Measurements from ENCODE around the gene ZNF692. TPM values are rescaled to one million over a fixed set of nuclear protein-coding genes. Genes with fewer than 3 reads are reported as not detected.

Gene ZNF692
- total RNA-seq, 1 experiment from 2014 or later: 48.5 TPM

GRCh38 chr1:248841702-248842395, 17.0 kb downstream of the ZNF692 start:
- peaks cover 1% of the 10 kb centered on the region for H3K36me3 ChIP-seq (ENCODE audit: control insufficient read depth, insufficient read depth, low read length)
- peaks cover 39% of the 10 kb centered on the region for H3K36me3 Mint-ChIP-seq (ENCODE audit: insufficient read depth, unreplicated experiment)
- no peak overlapping the region for H3K4me3 ChIP-seq (ENCODE audit: low read depth, low read length)
- no peaks in the 10 kb centered on the region for H3K9me3 ChIP-seq
- no peaks in the 10 kb centered on the region for H3K4me1 Mint-ChIP-seq (ENCODE audit: low read depth, unreplicated experiment)
- CTCF ChIA-PET: no interaction called here
- H3K27ac Mint-ChIP-seq (ENCODE audit: unreplicated experiment): no peak overlapping the region
- H3K9me3 Mint-ChIP-seq (ENCODE audit: unreplicated experiment): no peaks in the 10 kb centered on the region
- peak in 1 of 2 experiments; percentile 37 for DNase-seq
- no peaks in the 10 kb centered on the region for H3K4me1 ChIP-seq
- peak overlapping the region; percentile 12 for H3K4me3 Mint-ChIP-seq (ENCODE audit: unreplicated experiment)
- H3K27me3 Mint-ChIP-seq (ENCODE audit: insufficient read depth, unreplicated experiment): no peaks in the 10 kb centered on the region
- no TSS peak for BruUV-seq (replicated peaks)
- H3K27me3 ChIP-seq (replicated peaks; ENCODE audit: control insufficient read depth, insufficient read depth, low read length): no peaks in the 10 kb centered on the region
- intact Hi-C loops (cut with micrococcal nuclease; ENCODE audit: unreplicated experiment): no loop called here
- peak; percentile 30 to 38 for TF ChIP-seq CTCF (IDR thresholded peaks at IDR 0.05; ENCODE audit: insufficient read depth in 1 of 2, low read depth in 1 of 2, low read length in 1 of 2, severe bottlenecking in 1 of 2, unreplicated experiment in 1 of 2)
- POLR2A ChIA-PET: no interaction called here

- intact Hi-C loops (cut with micrococcal nuclease; ENCODE audit: unreplicated experiment): no loop called here
- no peaks in the 10 kb centered on the region for H3K27me3 Mint-ChIP-seq (ENCODE audit: insufficient read depth, unreplicated experiment)
- TF ChIP-seq CTCF (IDR thresholded peaks at IDR 0.05; ENCODE audit: insufficient read depth in 1 of 2, low read depth in 1 of 2, low read length in 1 of 2, severe bottlenecking in 1 of 2, unreplicated experiment in 1 of 2): no peak
- CTCF ChIA-PET: no interaction called here
- Histone ChIP-seq H3K4me1 (no peaks in the 10 kb centered on the region), H3K4me3 (ENCODE audit: low read depth, low read length) (no peak overlapping the region), H3K36me3 (ENCODE audit: control insufficient read depth, insufficient read depth, low read length) (peaks cover 1% of the 10 kb centered on the region), H3K27me3 (replicated peaks; ENCODE audit: control insufficient read depth, insufficient read depth, low read length) (no peaks in the 10 kb centered on the region), H3K9me3 (no peaks in the 10 kb centered on the region)
- H3K4me1 Mint-ChIP-seq (ENCODE audit: low read depth, unreplicated experiment): no peaks in the 10 kb centered on the region
- no peaks in the 10 kb centered on the region for H3K9me3 Mint-ChIP-seq (ENCODE audit: unreplicated experiment)
- peaks cover 30% of the 10 kb centered on the region for H3K36me3 Mint-ChIP-seq (ENCODE audit: insufficient read depth, unreplicated experiment)
- POLR2A ChIA-PET: no interaction called here
- no TSS peak for BruUV-seq (replicated peaks)
- DNase-seq: no peak
- peak overlapping the region; percentile 12 for H3K4me3 Mint-ChIP-seq (ENCODE audit: unreplicated experiment)
- H3K27ac Mint-ChIP-seq (ENCODE audit: unreplicated experiment): no peak overlapping the region
Measured at GRCh38 chr1:248840946-248841345, 17.9 kb downstream of the ZNF692 start.

- Histone ChIP-seq H3K4me1 (no peaks in the 10 kb centered on the region), H3K36me3 (ENCODE audit: control insufficient read depth, insufficient read depth, low read length) (peaks cover 1% of the 10 kb centered on the region; the same call in 1 of the 2 replicates), H3K9me3 (no peaks in the 10 kb centered on the region), H3K27me3 (replicated peaks; ENCODE audit: control insufficient read depth, insufficient read depth, low read length) (no peaks in the 10 kb centered on the region), H3K4me3 (ENCODE audit: low read depth, low read length) (peak overlapping the region; percentile 87)
- intact Hi-C loops (cut with micrococcal nuclease; ENCODE audit: unreplicated experiment): loop anchor here (1.0 kb wide), 1 partner anchor 34 kb away; no protein-coding TSS in a partner anchor
- CTCF ChIA-PET: interaction anchor here (0.8 to 2.8 kb wide), 4 partner anchors 12 to 68 kb away, joined by 3 to 46 read pairs (median 12); partner anchors contain the start of genes SH3BP5L and ZNF692
- no peaks in the 10 kb centered on the region for H3K4me1 Mint-ChIP-seq (ENCODE audit: low read depth, unreplicated experiment)
- no peaks in the 10 kb centered on the region for H3K27me3 Mint-ChIP-seq (ENCODE audit: insufficient read depth, unreplicated experiment)
- TSS peak; percentile 57 for BruUV-seq (replicated peaks)
- TF ChIP-seq CTCF (IDR thresholded peaks at IDR 0.05; ENCODE audit: insufficient read depth in 1 of 2, low read depth in 1 of 2, low read length in 1 of 2, severe bottlenecking in 1 of 2, unreplicated experiment in 1 of 2): no peak
- no peak overlapping the region for H3K4me3 Mint-ChIP-seq (ENCODE audit: unreplicated experiment)
- DNase-seq: no peak
- H3K9me3 Mint-ChIP-seq (ENCODE audit: unreplicated experiment): no peaks in the 10 kb centered on the region
- peaks cover 23% of the 10 kb centered on the region for H3K36me3 Mint-ChIP-seq (ENCODE audit: insufficient read depth, unreplicated experiment)
- POLR2A ChIA-PET: interaction anchor here (2.2 to 3.4 kb wide), 3 partner anchors 13 to 34 kb away, joined by 15 to 57 read pairs (median 38); partner anchors contain the start of genes SH3BP5L and ZNF692
- H3K27ac Mint-ChIP-seq (ENCODE audit: unreplicated experiment): peak overlapping the region; percentile 95
Measured at GRCh38 chr1:248839168-248839555, 19.7 kb downstream of the ZNF692 start.
